Ovary (tissue), 3 donors: Measurements from ENCODE around the gene SHMT2.

ENCODE experiments used
- CTCF ChIP-seq, 3 donors: fragments of 450-650 bp in 2 of 3; fragments of 200-600 bp in 1 of 3; IDR thresholded peaks; one replicate each; pipeline versions ENCODE4 v1.5.1 to v1.8.0; 2016 to 2022; ENCODE audit warnings: antibody characterized with exemption in 3 of 3, mild to moderate bottlenecking in 1 of 3
- EP300 ChIP-seq: sonication (generic); formaldehyde crosslinking; IDR thresholded peaks from one replicate; pipeline ENCODE4 v1.6.1; 2017; ENCODE audit warnings: antibody characterized with exemption
- POLR2A ChIP-seq: fragments of 450-650 bp; IDR thresholded peaks from one replicate; pipeline ENCODE4 v1.6.1; 2017; ENCODE audit warnings: antibody characterized with exemption, mild to moderate bottlenecking, moderate library complexity
- donor health status: DM: no; HTN: no; CAD: no.

- TF ChIP-seq CTCF (IDR thresholded peaks at IDR 0.05) (no peak), POLR2A (no peak), EP300 (no peak)
Observed at GRCh38 chr12:57220770-57221168, 8.7 kb upstream of the SHMT2 start.
